H1 (cell line): ENCODE measurements around the gene TNF. TPM values are rescaled to one million over a fixed set of nuclear protein-coding genes. Genes with fewer than 3 reads are reported as not detected.
A peak's percentile ranks its signal among the peaks of the same experiment; 100 is the strongest.

Experiments
- CTCF ChIA-PET: fragments of 300-600 bp; sonication (Branson Sonifier 250); formaldehyde crosslinking; loops from one replicate; lab custom pipeline; 2021; ENCODE audit not compliant: partially characterized antibody; lab: Charles Lee
- POLR2A ChIA-PET: fragments of 300-600 bp; sonication (Branson Sonifier 250); formaldehyde crosslinking; loops from one replicate; lab custom pipeline; 2021; ENCODE audit warnings: inconsistent platforms; ENCODE audit not compliant: partially characterized antibody; lab: Charles Lee
- DNase-seq, 2 experiments: peaks; one replicate each; pipeline versions ENCODE4 v3.0.0 to v3.0.0-alpha.2; 2010 to 2022; ENCODE audit warnings: low spot score in 2 of 2, low read depth in 1 of 2, mixed read lengths in 1 of 2
- FAIRE-seq: peaks from 2 replicates; lab custom pipeline; 2011; peaks lifted over from hg19 to GRCh38; lab: Jason Lieb, UNC
- H2AFZ ChIP-seq: 2 replicates; pipeline ENCODE4 v1.8.1; 2012; ENCODE audit warnings: low read length, inconsistent platforms
- H2AK5ac ChIP-seq: 2 replicates; pipeline ENCODE4 v1.6.1; 2013; ENCODE audit warnings: low read depth, low read length
- H2BK120ac ChIP-seq: replicated peaks from 2 replicates; pipeline ENCODE3; 2013; ENCODE audit warnings: low read depth, low read length, inconsistent platforms
- H2BK12ac ChIP-seq: 2 replicates; pipeline ENCODE4 v1.6.1; 2013; ENCODE audit warnings: low read depth, low read length
- H2BK15ac ChIP-seq: 2 replicates; pipeline ENCODE4 v1.6.1; 2013; ENCODE audit warnings: low read length
- H2BK20ac ChIP-seq: 2 replicates; pipeline ENCODE4 v1.6.1; 2013; ENCODE audit warnings: low read length
- H2BK5ac ChIP-seq: 2 replicates; pipeline ENCODE4 v1.6.1; 2013; ENCODE audit warnings: low read depth, low read length
- H3K14ac ChIP-seq: 2 replicates; pipeline ENCODE4 v1.6.1; 2013; ENCODE audit warnings: inconsistent platforms; ENCODE audit not compliant: insufficient read length
- H3K18ac ChIP-seq: 2 replicates; pipeline ENCODE4 v1.6.1; 2013; ENCODE audit warnings: low read length; ENCODE audit errors: extremely low read depth
- H3K23ac ChIP-seq: 2 replicates; pipeline ENCODE4 v1.6.1; 2013; ENCODE audit warnings: inconsistent platforms; ENCODE audit not compliant: insufficient read length
- H3K23me2 ChIP-seq: 2 replicates; pipeline ENCODE4 v1.6.1; 2013; ENCODE audit warnings: low read depth, low read length
- H3K27ac ChIP-seq: 2 replicates; pipeline ENCODE4 v1.6.1; 2011; ENCODE audit warnings: low read depth, low read length, inconsistent platforms
- H3K27me3 ChIP-seq, 4 experiments: replicated peaks in 1 of 4; 1 replicate in 1 of 4; 2 replicates in 3 of 4; pipeline versions ENCODE4 v1.6.1 to v1.8.1; 2011 to 2013; ENCODE audit warnings: low read length in 3 of 4, mild to moderate bottlenecking in 3 of 4, inconsistent platforms in 2 of 4, mixed read lengths in 2 of 4, moderate library complexity in 1 of 4; ENCODE audit not compliant: control insufficient read depth in 3 of 4, insufficient read depth in 3 of 4; ENCODE audit errors: extremely low read depth in 1 of 4
- H3K36me3 ChIP-seq, 4 experiments: 2 replicates each; pipeline versions ENCODE4 v1.6.1 to v1.8.1; 2011 to 2013; ENCODE audit warnings: mild to moderate bottlenecking in 4 of 4, low read length in 3 of 4, moderate library complexity in 2 of 4, control low read depth in 1 of 4, inconsistent platforms in 1 of 4; ENCODE audit not compliant: insufficient read depth in 4 of 4, control insufficient read depth in 2 of 4
- H3K4ac ChIP-seq: replicated peaks from 2 replicates; pipeline ENCODE3; 2013; ENCODE audit warnings: low read length, low read depth, mixed read lengths, inconsistent platforms; ENCODE audit not compliant: insufficient read length
- H3K4me1 ChIP-seq, 4 experiments: replicated peaks in 1 of 4; 1 replicate in 1 of 4; 2 replicates in 3 of 4; pipeline versions ENCODE4 v1.6.1 to v1.8.1; 2011 to 2013; ENCODE audit warnings: low read length in 3 of 4, inconsistent platforms in 2 of 4, mixed read lengths in 1 of 4; ENCODE audit not compliant: insufficient read depth in 4 of 4, control insufficient read depth in 3 of 4
- H3K4me2 ChIP-seq, 2 experiments: 2 replicates each; pipeline versions ENCODE4 v1.6.1 to v1.8.1; 2011 to 2013; ENCODE audit warnings: low read depth in 2 of 2, low read length in 2 of 2, control low read depth in 1 of 2, inconsistent platforms in 1 of 2, mild to moderate bottlenecking in 1 of 2; ENCODE audit not compliant: insufficient read depth in 1 of 2
- H3K4me3 ChIP-seq, 4 experiments: fragments of 200-600, 300-600 bp in 1 of 4; sonication (generic), shearing (Covaris generic), sonication (Bioruptor Twin) in 1 of 4; 2 replicates each; pipeline versions ENCODE4 v1.5.1 to v1.8.1; 2011 to 2016; ENCODE audit warnings: low read length in 4 of 4, low read depth in 3 of 4, control low read depth in 2 of 4, inconsistent platforms in 2 of 4, mild to moderate bottlenecking in 2 of 4, mixed read lengths in 1 of 4, moderate library complexity in 1 of 4; ENCODE audit not compliant: insufficient read depth in 2 of 4; ENCODE audit errors: extremely low read depth in 1 of 4
- H3K56ac ChIP-seq: replicated peaks from 2 replicates; pipeline ENCODE3; 2013; ENCODE audit warnings: low read depth, mild to moderate bottlenecking, mixed read lengths, low read length, inconsistent platforms; ENCODE audit not compliant: insufficient read length
- H3K79me1 ChIP-seq: 2 replicates; pipeline ENCODE4 v1.6.1; 2013; ENCODE audit warnings: low read depth, low read length, control low read depth
- H3K79me2 ChIP-seq, 2 experiments: 2 replicates each; pipeline versions ENCODE4 v1.6.1 to v1.8.1; 2012 to 2013; ENCODE audit warnings: low read length in 2 of 2, mild to moderate bottlenecking in 2 of 2, inconsistent platforms in 1 of 2; ENCODE audit not compliant: insufficient read depth in 2 of 2, control insufficient read depth in 1 of 2
- H3K9ac ChIP-seq, 4 experiments: replicated peaks in 1 of 4; 1 replicate in 1 of 4; 2 replicates in 3 of 4; pipeline versions ENCODE4 v1.6.1 to v1.8.1; 2011 to 2013; ENCODE audit warnings: low read depth in 3 of 4, low read length in 3 of 4, control low read depth in 2 of 4, mild to moderate bottlenecking in 2 of 4, moderate library complexity in 2 of 4, inconsistent platforms in 1 of 4; ENCODE audit errors: extremely low read depth in 1 of 4
- H3K9me3 ChIP-seq, 2 experiments: 2 replicates each; pipeline versions ENCODE4 v1.6.1 to v1.8.1; 2012 to 2013; ENCODE audit warnings: mild to moderate bottlenecking in 2 of 2, moderate library complexity in 2 of 2, control low read depth in 1 of 2, inconsistent platforms in 1 of 2, low read depth in 1 of 2, low read length in 1 of 2, mixed read lengths in 1 of 2; ENCODE audit not compliant: insufficient read depth in 2 of 2
- H4K20me1 ChIP-seq, 2 experiments: replicated peaks in 1 of 2; 2 replicates each; pipeline versions ENCODE3 to v1.8.1; 2011 to 2013; ENCODE audit warnings: inconsistent platforms in 2 of 2, low read length in 2 of 2, mild to moderate bottlenecking in 1 of 2; ENCODE audit not compliant: insufficient read depth in 2 of 2, control insufficient read depth in 1 of 2
- H4K5ac ChIP-seq: 2 replicates; pipeline ENCODE4 v1.6.1; 2013; ENCODE audit warnings: low read length, low read depth, mixed read lengths, inconsistent platforms; ENCODE audit not compliant: insufficient read length
- H4K8ac ChIP-seq: 2 replicates; pipeline ENCODE4 v1.8.0; 2013; ENCODE audit warnings: mild to moderate bottlenecking, moderate library complexity, low read length, inconsistent platforms; ENCODE audit not compliant: insufficient read depth; ENCODE audit errors: extremely low read depth
- H4K91ac ChIP-seq: replicated peaks from 2 replicates; pipeline ENCODE3; 2013; ENCODE audit warnings: low read length, mixed read lengths, inconsistent platforms; ENCODE audit not compliant: insufficient read length
- CBX5 ChIP-seq: fragments of 300-800, 300-1000 bp; sonication (generic); IDR thresholded peaks from 2 replicates; pipeline ENCODE4 v1.7.1; 2016; ENCODE audit warnings: antibody characterized with exemption, low read length, low read depth
- KDM1A ChIP-seq: fragments of 200-600, 300-600 bp; sonication (generic); IDR thresholded peaks from 2 replicates; pipeline ENCODE4 v1.7.1; 2016; ENCODE audit warnings: mild to moderate bottlenecking, low read length, borderline replicate concordance
- WGBS, 2 experiments: shearing (Covaris generic) in 1 of 2; methylation state at CpG; one replicate each; pipeline versions ENCODE4 v1.1.6 to v1.1.7; 2013 to 2015; ENCODE audit warnings: low lambda C conversion rate in 2 of 2, mixed read lengths in 2 of 2, inconsistent platforms in 1 of 2, low coverage in 1 of 2, missing lambda C conversion rate in 1 of 2; ENCODE audit not compliant: insufficient replicate concordance in 2 of 2, insufficient coverage in 1 of 2, insufficient read length in 1 of 2; ENCODE audit errors: extremely low coverage in 1 of 2, missing lambda C conversion rate in 1 of 2; 5-methylcytosine and 5-hydroxymethylcytosine counted together
- polyA plus RNA-seq, 7 experiments: library from polyadenylated mRNA; depleted of rRNA in 3 of 7; stranded (reverse) in 5 of 7; unstranded in 2 of 7; fragments of >200 nt in 5 of 7; fragments of 200-250 nt in 2 of 7; gene quantifications; 1 replicate in 5 of 7; 2 replicates in 1 of 7; 4 replicates in 1 of 7; pipeline versions ENCODE4 v1.2.1 to v1.2.3, GENCODE V29; 2011 to 2013; ENCODE audit warnings: missing spikeins in 2 of 7, mixed read lengths in 2 of 7
- total RNA-seq: library from RNA; stranded (reverse); fragmentation: NEBNext Ultra II Directional; extraction: Animal tissue kit (Norgen Biotek cat#: 25700); gene quantifications from 2 replicates; pipeline ENCODE4 v1.2.1, GENCODE V29; 2021

TNF gene
- total and polyA plus RNA-seq, 2 of the 8 experiments (the other 6 are each of a cell fraction or from before 2014, with no cell fraction given), result not detected

DNA sequence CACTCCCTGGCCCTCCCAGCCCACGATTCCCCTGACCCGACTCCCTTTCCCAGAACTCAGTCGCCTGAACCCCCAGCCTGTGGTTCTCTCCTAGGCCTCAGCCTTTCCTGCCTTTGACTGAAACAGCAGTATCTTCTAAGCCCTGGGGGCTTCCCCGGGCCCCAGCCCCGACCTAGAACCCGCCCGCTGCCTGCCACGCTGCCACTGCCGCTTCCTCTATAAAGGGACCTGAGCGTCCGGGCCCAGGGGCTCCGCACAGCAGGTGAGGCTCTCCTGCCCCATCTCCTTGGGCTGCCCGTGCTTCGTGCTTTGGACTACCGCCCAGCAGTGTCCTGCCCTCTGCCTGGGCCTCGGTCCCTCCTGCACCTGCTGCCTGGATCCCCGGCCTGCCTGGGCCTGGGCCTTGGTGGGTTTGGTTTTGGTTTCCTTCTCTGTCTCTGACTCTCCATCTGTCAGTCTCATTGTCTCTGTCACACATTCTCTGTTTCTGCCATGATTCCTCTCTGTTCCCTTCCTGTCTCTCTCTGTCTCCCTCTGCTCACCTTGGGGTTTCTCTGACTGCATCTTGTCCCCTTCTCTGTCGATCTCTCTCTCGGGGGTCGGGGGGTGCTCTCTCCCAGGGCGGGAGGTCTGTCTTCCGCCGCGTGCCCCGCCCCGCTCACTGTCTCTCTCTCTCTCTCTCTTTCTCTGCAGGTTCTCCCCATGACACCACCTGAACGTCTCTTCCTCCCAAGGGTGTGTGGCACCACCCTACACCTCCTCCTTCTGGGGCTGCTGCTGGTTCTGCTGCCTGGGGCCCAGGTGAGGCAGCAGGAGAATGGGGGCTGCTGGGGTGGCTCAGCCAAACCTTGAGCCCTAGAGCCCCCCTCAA is 3.1 kb upstream of the TNF start, which contains the start of gene LTA:
Gene LTA (plus strand): TSS at position 249 of the 871 bp plus-strand sequence. CDS start 454 bp downstream, at position 703.
- no peak for FAIRE-seq

More for the DNA sequence above, 3.1 kb upstream of the TNF start, which contains the start of gene LTA:
- CTCF ChIA-PET, result interaction anchor here (0.6 to 19.2 kb wide), 3 partner anchors 20 to 33 kb away, joined by 5 to 640 read pairs (median 29); partner anchors contain the start of genes LST1, LTB and NCR3
- Histone ChIP-seq H3K79me1 (no peaks in the 10 kb centered on the region), H3K56ac (no peak within 1 kb of the TSS), H4K91ac (no peak within 1 kb of the TSS), H4K20me1 (no peaks in the 10 kb centered on the region), H3K4me3 (no peak within 1 kb of the TSS), H2BK20ac (no peak within 1 kb of the TSS), H2AFZ (no peak within 1 kb of the TSS), H3K4me1 (no peaks in the 10 kb centered on the region; a peak in 2 of 7 replicates), H2BK12ac (no peak within 1 kb of the TSS), H3K36me3 (no peaks in the 10 kb centered on the region), H2BK15ac (no peak within 1 kb of the TSS), H3K23ac (no peak within 1 kb of the TSS), H2AK5ac (no peak within 1 kb of the TSS; the same call in 1 of the 2 replicates), H3K79me2 (no peaks in the 10 kb centered on the region), H2BK5ac (no peak within 1 kb of the TSS), H3K18ac (no peak within 1 kb of the TSS), H3K14ac (no peak within 1 kb of the TSS), H3K4me2 (no peak within 1 kb of the TSS), H3K9ac (no peak within 1 kb of the TSS), H4K8ac (peak within 1 kb of the TSS; percentile 1; the same call in 1 of the 2 replicates), H3K23me2 (peaks cover 3% of the 10 kb centered on the region; the same call in 1 of the 2 replicates), H3K27ac (no peak within 1 kb of the TSS), H3K9me3 (no peaks in the 10 kb centered on the region), H2BK120ac (no peak within 1 kb of the TSS), H4K5ac (no peak within 1 kb of the TSS), H3K27me3 (no peaks in the 10 kb centered on the region), H3K4ac (no peak within 1 kb of the TSS)
- DNase-seq, result no peak
- TF ChIP-seq KDM1A, result no peak
- no peak for TF ChIP-seq CBX5
- WGBS, 2 experiments, result 83% methylated on average over 22 of the region's 27 CpGs; no CpG with 5 or more reads in 1 of the 2 experiments
- POLR2A ChIA-PET, result interaction anchor here (12.2 kb wide), 1 partner anchor 11 kb away, joined by 110 read pairs; no protein-coding TSS in a partner anchor
